Activated CD4-positive, alpha-beta T cell treated with anti-CD3 and anti-CD28 coated beads, Interleukin-2, amount 50 U/mL, for 24 hours (primary cell): ENCODE results near the gene RPSA.
A peak's percentile ranks its signal among the peaks of the same experiment; 100 is the strongest.
"Not testable (repeated sequence)": the region's sequence is repeated elsewhere in the genome, so short reads cannot be mapped to it uniquely, and the experiment has no call there.

ENCODE experiments used
- DNase-seq, 2 donors: peaks; one replicate each; pipeline ENCODE4 v3.0.0-alpha.2; 2020; ENCODE audit warnings: low read depth in 1 of 2, low spot score in 1 of 2

Gene RPSA

GRCh38 chr3:39406368-39407258 lies at the start of gene RPSA:
Gene RPSA (plus strand): TSS chr3:39406720. CDS start chr3:39407654, 934 bp downstream.
- DNase-seq = peak; percentile 88 to 92

- DNase-seq = no peak
Measured at GRCh38 chr3:39358333-39358732, 48.2 kb upstream of the RPSA start.

- no peak for DNase-seq
Measured at GRCh38 chr3:39361252-39361927, 45.1 kb upstream of the RPSA start.

GRCh38 chr3:39362192-39362591 lies 44.3 kb upstream of the RPSA start:
- no peak for DNase-seq

GRCh38 chr3:39362812-39363211 lies 43.7 kb upstream of the RPSA start:
- no peak for DNase-seq

GRCh38 chr3:39370450-39370849 lies 36.1 kb upstream of the RPSA start:
- DNase-seq = not testable (repeated sequence)

- DNase-seq = no peak
Measured at GRCh38 chr3:39372833-39373232, 33.7 kb upstream of the RPSA start.

- no peak for DNase-seq
Measured at GRCh38 chr3:39376959-39377634, 29.4 kb upstream of the RPSA start.

- peak in 1 of 2 donors; percentile 45 for DNase-seq
Measured at GRCh38 chr3:39378088-39378487, 28.4 kb upstream of the RPSA start.

- no peak for DNase-seq
Measured at GRCh38 chr3:39378957-39379777, 27.4 kb upstream of the RPSA start.

GRCh38 chr3:39379778-39380155 lies 26.8 kb upstream of the RPSA start:
- DNase-seq = no peak

- DNase-seq = no peak
Measured at GRCh38 chr3:39381432-39381831, 25.1 kb upstream of the RPSA start.

- DNase-seq = peak; percentile 59 to 74
Measured at GRCh38 chr3:39383045-39383880, 23.3 kb upstream of the RPSA start, which contains the start of gene SLC25A38. Gene SLC25A38 (plus strand): TSS chr3:39383370. CDS start chr3:39383725, 355 bp downstream.

- DNase-seq = peak; percentile 87 to 93
Measured at GRCh38 chr3:39383881-39384664, 22.4 kb upstream of the RPSA start.

- no peak for DNase-seq
Measured at GRCh38 chr3:39384665-39385000, 21.9 kb upstream of the RPSA start.

GRCh38 chr3:39385456-39386090 lies 20.9 kb upstream of the RPSA start:
- DNase-seq = no peak

GRCh38 chr3:39386318-39386717 lies 20.2 kb upstream of the RPSA start:
- no peak for DNase-seq

GRCh38 chr3:39387411-39387975 lies 19.0 kb upstream of the RPSA start:
- no peak for DNase-seq
